ENCODE data around the gene TMEM132D.

TMEM132D gene

GRCh38 chr12:129681830-129682229, 222.0 kb downstream of the TMEM132D start:
- H3K4me3 ChIP-seq (ENCODE audit: low read depth in 1 of 2, low read length in 2 of 2), result no peak overlapping the region
- peaks cover 4 to 31% of the 10 kb centered on the region in 2 donors for H3K9me3 ChIP-seq (ENCODE audit: control insufficient read depth in 1 of 2, low read length in 2 of 2)
- no peaks in the 10 kb centered on the region for H3K36me3 ChIP-seq (ENCODE audit: control insufficient read depth in 1 of 2, insufficient read depth in 2 of 2, low read length in 2 of 2)
- H3K4me1 ChIP-seq (ENCODE audit: control insufficient read depth in 1 of 2, insufficient read depth in 2 of 2, low read length in 2 of 2), result no peaks in the 10 kb centered on the region
- no peaks in the 10 kb centered on the region for H3K27me3 ChIP-seq (ENCODE audit: low read depth, low read length)
- H3K27ac ChIP-seq (ENCODE audit: low read length), result no peak overlapping the region

DNA sequence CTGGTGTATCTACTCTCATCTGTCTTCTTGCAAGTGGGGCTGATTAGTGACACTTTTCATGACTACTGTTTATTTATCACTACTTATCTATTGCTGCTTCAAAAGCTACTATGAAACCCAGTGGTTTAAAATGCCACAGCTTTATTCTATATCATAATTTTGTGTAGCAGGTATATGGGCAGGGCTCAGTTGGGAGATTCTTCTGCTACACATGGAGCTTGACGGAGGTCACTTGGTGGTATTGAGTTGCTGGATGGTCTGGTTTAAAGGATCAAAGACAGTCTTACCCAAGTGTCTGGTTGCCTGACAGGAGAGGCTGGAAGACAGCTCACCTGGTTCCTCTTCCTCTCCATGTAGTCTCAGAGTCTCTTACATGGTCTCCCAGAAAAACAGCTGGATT, 222.7 kb downstream of the TMEM132D start:
- H3K4me1 ChIP-seq (ENCODE audit: control insufficient read depth in 1 of 2, insufficient read depth in 2 of 2, low read length in 2 of 2), result no peaks in the 10 kb centered on the region
- no peaks in the 10 kb centered on the region for H3K36me3 ChIP-seq (ENCODE audit: control insufficient read depth in 1 of 2, insufficient read depth in 2 of 2, low read length in 2 of 2)
- no peaks in the 10 kb centered on the region for H3K27me3 ChIP-seq (ENCODE audit: low read depth, low read length)
- no peak overlapping the region for H3K4me3 ChIP-seq (ENCODE audit: low read depth in 1 of 2, low read length in 2 of 2)
- peaks cover 4 to 31% of the 10 kb centered on the region in 2 donors for H3K9me3 ChIP-seq (ENCODE audit: control insufficient read depth in 1 of 2, low read length in 2 of 2)
- no peak overlapping the region for H3K27ac ChIP-seq (ENCODE audit: low read length)

GRCh38 chr12:129676411-129676810, 227.4 kb downstream of the TMEM132D start:
- Histone ChIP-seq H3K27ac (ENCODE audit: low read length) (no peak overlapping the region), H3K36me3 (ENCODE audit: control insufficient read depth in 1 of 2, insufficient read depth in 2 of 2, low read length in 2 of 2) (no peaks in the 10 kb centered on the region), H3K4me3 (ENCODE audit: low read depth in 1 of 2, low read length in 2 of 2) (no peak overlapping the region), H3K4me1 (ENCODE audit: control insufficient read depth in 1 of 2, insufficient read depth in 2 of 2, low read length in 2 of 2) (no peaks in the 10 kb centered on the region), H3K27me3 (ENCODE audit: low read depth, low read length) (no peaks in the 10 kb centered on the region), H3K9me3 (ENCODE audit: control insufficient read depth in 1 of 2, low read length in 2 of 2) (peaks cover 2 to 11% of the 10 kb centered on the region in 2 donors)

GRCh38 chr12:129675947-129676346, 227.9 kb downstream of the TMEM132D start:
- Histone ChIP-seq H3K9me3 (ENCODE audit: control insufficient read depth in 1 of 2, low read length in 2 of 2) (peaks cover 0 to 7% of the 10 kb centered on the region in 2 donors), H3K27ac (ENCODE audit: low read length) (no peak overlapping the region), H3K4me1 (ENCODE audit: control insufficient read depth in 1 of 2, insufficient read depth in 2 of 2, low read length in 2 of 2) (no peaks in the 10 kb centered on the region), H3K27me3 (ENCODE audit: low read depth, low read length) (no peaks in the 10 kb centered on the region), H3K4me3 (ENCODE audit: low read depth in 1 of 2, low read length in 2 of 2) (no peak overlapping the region), H3K36me3 (ENCODE audit: control insufficient read depth in 1 of 2, insufficient read depth in 2 of 2, low read length in 2 of 2) (no peaks in the 10 kb centered on the region)

GRCh38 chr12:129675496-129675895, 228.3 kb downstream of the TMEM132D start:
- no peaks in the 10 kb centered on the region for H3K36me3 ChIP-seq (ENCODE audit: control insufficient read depth in 1 of 2, insufficient read depth in 2 of 2, low read length in 2 of 2)

GRCh38 chr12:129673806-129674205, 230.0 kb downstream of the TMEM132D start:
- Histone ChIP-seq H3K27ac (ENCODE audit: low read length) (no peak overlapping the region), H3K36me3 (ENCODE audit: control insufficient read depth in 1 of 2, insufficient read depth in 2 of 2, low read length in 2 of 2) (no peaks in the 10 kb centered on the region), H3K27me3 (ENCODE audit: low read depth, low read length) (no peaks in the 10 kb centered on the region), H3K9me3 (ENCODE audit: control insufficient read depth in 1 of 2, low read length in 2 of 2) (no peaks in the 10 kb centered on the region), H3K4me3 (ENCODE audit: low read depth in 1 of 2, low read length in 2 of 2) (no peak overlapping the region), H3K4me1 (ENCODE audit: control insufficient read depth in 1 of 2, insufficient read depth in 2 of 2, low read length in 2 of 2) (no peaks in the 10 kb centered on the region)

More at GRCh38 chr12:129675496-129675895, 228.3 kb downstream of the TMEM132D start:
- H3K9me3 ChIP-seq (ENCODE audit: control insufficient read depth in 1 of 2, low read length in 2 of 2), result peaks cover 0 to 2% of the 10 kb centered on the region in 2 donors
- no peak overlapping the region for H3K27ac ChIP-seq (ENCODE audit: low read length)
- no peaks in the 10 kb centered on the region for H3K27me3 ChIP-seq (ENCODE audit: low read depth, low read length)
- H3K4me1 ChIP-seq (ENCODE audit: control insufficient read depth in 1 of 2, insufficient read depth in 2 of 2, low read length in 2 of 2), result no peaks in the 10 kb centered on the region
- no peak overlapping the region for H3K4me3 ChIP-seq (ENCODE audit: low read depth in 1 of 2, low read length in 2 of 2)

DNA sequence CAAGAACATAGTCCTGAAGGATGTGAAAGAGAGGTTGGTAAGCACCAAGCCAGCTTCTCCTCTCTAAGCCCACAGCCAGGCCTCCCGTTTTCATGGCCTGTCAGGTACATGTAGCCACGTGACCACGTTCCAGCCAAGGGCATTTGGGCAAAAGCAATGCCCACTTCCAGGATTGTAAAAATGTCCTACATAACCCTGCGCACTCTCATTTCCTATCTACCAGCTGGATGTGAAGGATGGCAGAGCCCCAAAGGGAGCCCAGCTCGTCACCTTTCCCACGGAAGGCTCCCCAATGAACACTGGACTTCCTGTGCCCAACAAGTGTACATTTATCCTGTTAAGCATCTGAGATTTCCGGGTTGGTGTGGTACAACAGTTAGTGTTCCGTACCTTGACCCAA, 231.7 kb downstream of the TMEM132D start:
- Histone ChIP-seq H3K27ac (ENCODE audit: low read length) (no peak overlapping the region), H3K9me3 (ENCODE audit: control insufficient read depth in 1 of 2, low read length in 2 of 2) (no peaks in the 10 kb centered on the region), H3K4me3 (ENCODE audit: low read depth in 1 of 2, low read length in 2 of 2) (no peak overlapping the region), H3K27me3 (ENCODE audit: low read depth, low read length) (no peaks in the 10 kb centered on the region), H3K4me1 (ENCODE audit: control insufficient read depth in 1 of 2, insufficient read depth in 2 of 2, low read length in 2 of 2) (no peaks in the 10 kb centered on the region), H3K36me3 (ENCODE audit: control insufficient read depth in 1 of 2, insufficient read depth in 2 of 2, low read length in 2 of 2) (no peaks in the 10 kb centered on the region)

DNA sequence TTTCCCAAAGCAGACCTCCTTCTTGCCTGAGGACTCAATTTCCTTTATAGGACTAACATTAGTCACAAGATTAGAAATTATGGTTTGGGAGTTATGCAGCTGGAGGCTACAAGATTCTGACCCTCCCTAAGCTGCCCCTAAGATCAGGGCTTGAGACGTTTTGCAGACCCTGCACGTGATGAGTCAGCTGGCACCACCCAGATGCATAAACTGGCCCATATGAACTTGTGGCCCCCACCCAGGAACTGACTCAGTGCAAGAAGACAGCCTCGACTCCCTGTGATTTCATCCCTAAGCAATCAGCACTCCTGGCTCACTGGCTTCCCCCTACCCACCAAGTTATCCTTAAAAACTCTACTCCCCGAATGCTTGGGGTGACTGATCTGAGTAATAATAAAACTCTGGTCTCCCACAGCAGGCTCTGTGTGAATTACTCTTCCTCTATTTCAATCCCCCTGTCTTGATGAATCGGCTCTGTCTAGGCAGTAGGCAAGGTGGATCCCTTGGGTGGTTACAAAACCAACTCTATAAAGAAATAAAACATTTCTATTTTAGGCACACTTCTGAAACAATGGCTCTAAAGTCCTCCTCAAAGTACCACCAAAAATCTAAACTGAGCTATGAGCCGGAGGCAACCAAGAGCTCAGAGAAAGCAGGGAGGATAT, 233.4 kb downstream of the TMEM132D start:
- Histone ChIP-seq H3K27me3 (ENCODE audit: low read depth, low read length) (no peaks in the 10 kb centered on the region), H3K9me3 (ENCODE audit: control insufficient read depth in 1 of 2, low read length in 2 of 2) (no peaks in the 10 kb centered on the region), H3K4me1 (ENCODE audit: control insufficient read depth in 1 of 2, insufficient read depth in 2 of 2, low read length in 2 of 2) (no peaks in the 10 kb centered on the region), H3K36me3 (ENCODE audit: control insufficient read depth in 1 of 2, insufficient read depth in 2 of 2, low read length in 2 of 2) (no peaks in the 10 kb centered on the region), H3K4me3 (ENCODE audit: low read depth in 1 of 2, low read length in 2 of 2) (no peak overlapping the region), H3K27ac (ENCODE audit: low read length) (no peak overlapping the region)

- H3K4me1 ChIP-seq (ENCODE audit: control insufficient read depth in 1 of 2, insufficient read depth in 2 of 2, low read length in 2 of 2), result no peaks in the 10 kb centered on the region
- H3K27ac ChIP-seq (ENCODE audit: low read length), result no peak overlapping the region
- no peaks in the 10 kb centered on the region for H3K36me3 ChIP-seq (ENCODE audit: control insufficient read depth in 1 of 2, insufficient read depth in 2 of 2, low read length in 2 of 2)
- no peaks in the 10 kb centered on the region for H3K27me3 ChIP-seq (ENCODE audit: low read depth, low read length)
- no peaks in the 10 kb centered on the region for H3K9me3 ChIP-seq (ENCODE audit: control insufficient read depth in 1 of 2, low read length in 2 of 2)
- H3K4me3 ChIP-seq (ENCODE audit: low read depth in 1 of 2, low read length in 2 of 2), result no peak overlapping the region
Observed at GRCh38 chr12:129665414-129665813, 238.4 kb downstream of the TMEM132D start.

- Histone ChIP-seq H3K27me3 (ENCODE audit: low read depth, low read length) (no peaks in the 10 kb centered on the region), H3K36me3 (ENCODE audit: control insufficient read depth in 1 of 2, insufficient read depth in 2 of 2, low read length in 2 of 2) (no peaks in the 10 kb centered on the region), H3K27ac (ENCODE audit: low read length) (no peak overlapping the region), H3K4me3 (ENCODE audit: low read depth in 1 of 2, low read length in 2 of 2) (no peak overlapping the region), H3K4me1 (ENCODE audit: control insufficient read depth in 1 of 2, insufficient read depth in 2 of 2, low read length in 2 of 2) (no peaks in the 10 kb centered on the region), H3K9me3 (ENCODE audit: control insufficient read depth in 1 of 2, low read length in 2 of 2) (no peaks in the 10 kb centered on the region)
Observed at GRCh38 chr12:129662234-129662633, 241.6 kb downstream of the TMEM132D start.

GRCh38 chr12:129660946-129661345, 242.9 kb downstream of the TMEM132D start:
- no peak overlapping the region for H3K4me3 ChIP-seq (ENCODE audit: low read depth in 1 of 2, low read length in 2 of 2)
- H3K4me1 ChIP-seq (ENCODE audit: control insufficient read depth in 1 of 2, insufficient read depth in 2 of 2, low read length in 2 of 2), result no peaks in the 10 kb centered on the region
- H3K36me3 ChIP-seq (ENCODE audit: control insufficient read depth in 1 of 2, insufficient read depth in 2 of 2, low read length in 2 of 2), result no peaks in the 10 kb centered on the region
- H3K27me3 ChIP-seq (ENCODE audit: low read depth, low read length), result no peaks in the 10 kb centered on the region
- no peak overlapping the region for H3K27ac ChIP-seq (ENCODE audit: low read length)
- H3K9me3 ChIP-seq (ENCODE audit: control insufficient read depth in 1 of 2, low read length in 2 of 2), result no peaks in the 10 kb centered on the region

DNA sequence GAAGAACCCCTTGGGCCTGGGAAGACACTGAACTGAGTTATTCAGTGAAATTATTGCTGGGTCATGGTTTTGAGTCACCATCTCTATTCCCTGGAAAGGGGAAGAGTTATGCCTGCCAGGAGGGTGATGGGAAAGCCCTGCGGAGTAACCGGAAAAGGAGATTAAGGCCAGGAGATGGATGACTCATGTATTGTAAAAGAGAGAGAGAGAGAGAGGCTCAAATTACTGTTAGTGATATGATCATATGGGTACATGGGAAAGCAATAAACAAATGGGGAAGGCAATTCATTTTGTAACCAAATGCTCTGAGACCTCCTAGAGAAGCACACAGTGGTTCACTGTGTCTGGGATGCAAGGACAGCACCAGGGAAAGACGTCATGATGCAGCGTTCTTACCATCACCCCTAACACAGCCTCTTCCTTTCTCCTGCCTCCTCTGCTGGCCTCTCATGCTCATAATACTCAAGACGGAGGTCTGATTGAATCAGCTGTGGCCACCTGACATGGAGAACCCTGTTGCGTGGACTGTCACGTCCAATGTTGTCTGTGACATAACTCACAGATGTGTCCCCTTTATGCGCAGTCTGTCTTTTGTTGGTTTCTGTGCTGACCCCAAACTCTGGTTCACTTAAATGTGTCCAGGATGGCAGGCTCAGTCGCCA, 243.7 kb downstream of the TMEM132D start:
- Histone ChIP-seq H3K4me3 (ENCODE audit: low read depth in 1 of 2, low read length in 2 of 2) (no peak overlapping the region), H3K9me3 (ENCODE audit: control insufficient read depth in 1 of 2, low read length in 2 of 2) (no peaks in the 10 kb centered on the region), H3K4me1 (ENCODE audit: control insufficient read depth in 1 of 2, insufficient read depth in 2 of 2, low read length in 2 of 2) (no peaks in the 10 kb centered on the region), H3K27me3 (ENCODE audit: low read depth, low read length) (no peaks in the 10 kb centered on the region), H3K27ac (ENCODE audit: low read length) (no peak overlapping the region), H3K36me3 (ENCODE audit: control insufficient read depth in 1 of 2, insufficient read depth in 2 of 2, low read length in 2 of 2) (no peaks in the 10 kb centered on the region)
